CD4-positive, alpha-beta T cell treated with Interleukin-4 for 1 hour (primary cell): ENCODE data around the gene MAN1C1.
A peak's percentile ranks its signal among the peaks of the same experiment; 100 is the strongest.

ENCODE experiments used
- DNase-seq, 2 donors: peaks; one replicate each; pipeline ENCODE4 v3.0.0-alpha.2; 2020 to 2022

Gene MAN1C1

DNA sequence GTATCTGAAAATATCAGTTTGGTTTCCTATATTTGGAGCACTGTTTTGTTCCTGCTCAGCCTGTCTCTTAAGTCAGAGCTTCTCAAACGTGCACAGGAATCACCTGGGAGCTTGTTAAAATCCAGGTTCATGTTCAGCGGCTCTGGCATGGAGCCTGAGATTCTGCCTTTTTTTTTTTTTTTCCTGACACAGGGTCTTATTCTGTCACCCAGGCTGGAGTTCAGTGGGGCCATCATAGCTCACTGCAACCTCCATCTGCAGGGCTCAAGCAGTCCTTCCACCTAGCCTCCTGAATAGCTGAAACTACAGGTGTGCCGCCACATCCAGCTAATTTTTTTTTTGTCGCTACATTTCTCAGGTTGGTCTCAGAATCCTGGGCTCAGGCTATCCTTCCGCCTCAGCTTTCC lies 171.2 kb downstream of the MAN1C1 start:
- no peak for DNase-seq

DNA sequence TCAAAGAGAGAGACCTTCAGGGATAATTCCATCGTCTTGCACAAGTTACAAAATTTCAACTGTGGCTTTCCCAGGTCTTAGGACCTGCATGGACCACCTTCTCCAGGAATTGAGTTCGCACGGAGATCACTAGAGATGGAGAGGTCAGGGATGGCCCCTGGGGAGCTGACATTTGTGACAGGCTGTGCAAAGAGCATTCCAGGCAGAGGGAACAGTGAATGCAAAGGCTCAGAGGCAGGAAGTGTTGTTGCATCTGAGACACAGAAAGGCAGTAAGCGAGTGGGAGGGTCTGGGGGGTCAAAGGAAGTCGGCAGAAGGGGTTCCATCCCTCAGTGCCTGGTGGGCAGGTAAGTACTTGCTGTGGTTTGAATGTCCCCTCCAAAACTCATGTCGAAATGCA lies 173.9 kb downstream of the MAN1C1 start:
- DNase-seq = no peak

DNA sequence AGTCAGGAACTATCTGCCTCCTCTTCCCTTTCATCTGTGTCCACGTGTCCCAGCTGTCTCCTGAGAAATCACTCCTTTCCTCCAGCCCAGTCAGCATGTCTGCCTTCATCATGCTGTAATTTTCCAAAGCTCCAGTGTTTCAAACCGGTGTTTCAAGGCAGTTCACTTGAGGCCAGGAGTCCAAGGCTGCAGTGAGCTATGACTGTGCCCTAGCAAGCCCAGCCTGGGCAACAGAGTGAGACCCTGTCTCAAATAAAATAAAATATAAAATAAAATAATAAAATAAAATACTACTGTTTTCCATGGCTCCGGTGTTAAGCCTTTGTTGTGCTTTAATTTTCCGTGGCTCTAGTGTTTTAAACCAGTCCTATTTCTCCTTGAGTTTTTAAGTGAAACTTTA lies 175.5 kb downstream of the MAN1C1 start:
- DNase-seq = no peak

DNA sequence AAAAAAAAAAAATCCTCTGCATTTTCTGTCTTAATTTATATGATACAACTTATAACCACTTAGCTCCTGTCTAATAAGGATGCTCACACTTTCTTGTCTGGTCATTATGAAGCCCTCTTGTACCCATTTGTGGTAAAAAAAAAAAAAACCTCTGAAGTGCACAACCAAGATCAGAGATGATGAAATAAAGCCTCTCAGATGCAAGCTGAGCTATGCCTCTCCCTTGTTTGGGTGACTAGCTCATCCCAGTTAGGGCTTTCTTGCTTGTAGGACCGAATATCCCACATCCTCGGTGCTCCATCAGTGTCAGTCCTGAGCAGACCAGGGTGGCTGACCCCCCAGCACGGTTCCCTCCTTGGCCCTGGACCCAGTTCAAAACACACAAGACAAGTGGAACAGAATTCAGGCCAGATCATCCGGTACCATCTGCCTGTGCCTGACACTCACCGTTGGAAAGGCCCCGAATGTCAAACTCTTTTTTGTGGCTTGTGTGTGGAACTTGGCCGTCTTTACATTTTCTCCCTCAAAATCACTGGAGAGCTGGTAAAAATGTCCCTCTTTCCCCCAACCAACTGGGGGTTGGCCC lies 177.1 kb downstream of the MAN1C1 start:
- no peak for DNase-seq

DNA sequence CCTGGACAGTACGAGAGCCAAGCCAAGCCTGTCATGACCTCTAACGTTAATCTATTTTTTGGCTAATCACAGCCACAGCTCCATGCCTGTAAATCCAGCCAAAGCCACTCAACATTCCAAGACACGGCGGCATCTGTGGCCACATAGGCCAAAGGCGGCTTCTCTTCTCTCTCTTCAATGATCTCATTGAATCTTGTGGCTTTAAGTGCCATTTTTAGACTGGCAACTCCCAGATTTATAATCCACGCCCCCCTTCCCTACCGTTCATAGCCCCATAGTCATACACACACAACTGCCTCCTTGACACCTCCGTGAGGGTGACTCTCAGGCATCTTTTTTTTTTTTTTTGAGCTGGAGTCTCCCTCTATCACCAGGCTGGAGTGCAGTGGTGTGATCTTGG lies 177.7 kb downstream of the MAN1C1 start:
- DNase-seq = no peak

DNA sequence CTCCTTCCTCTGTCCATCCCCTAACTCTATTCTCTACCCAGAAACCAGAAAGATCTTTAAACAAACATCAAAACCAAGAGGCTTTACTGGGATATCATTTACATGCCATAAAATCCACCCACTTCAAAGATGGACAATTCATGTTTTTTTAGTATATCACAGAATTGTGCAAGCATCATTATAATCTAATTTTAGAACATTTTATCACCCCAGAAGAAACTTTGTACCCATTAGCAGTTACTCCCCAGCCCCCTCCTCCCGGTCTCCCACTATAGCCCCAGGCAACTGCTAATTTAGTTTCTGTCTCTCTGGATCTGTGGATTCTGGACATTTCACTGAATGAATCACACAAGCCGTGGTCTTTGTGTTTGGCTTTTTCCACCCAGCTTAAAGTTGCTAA lies 178.6 kb downstream of the MAN1C1 start:
- DNase-seq = no peak

DNA sequence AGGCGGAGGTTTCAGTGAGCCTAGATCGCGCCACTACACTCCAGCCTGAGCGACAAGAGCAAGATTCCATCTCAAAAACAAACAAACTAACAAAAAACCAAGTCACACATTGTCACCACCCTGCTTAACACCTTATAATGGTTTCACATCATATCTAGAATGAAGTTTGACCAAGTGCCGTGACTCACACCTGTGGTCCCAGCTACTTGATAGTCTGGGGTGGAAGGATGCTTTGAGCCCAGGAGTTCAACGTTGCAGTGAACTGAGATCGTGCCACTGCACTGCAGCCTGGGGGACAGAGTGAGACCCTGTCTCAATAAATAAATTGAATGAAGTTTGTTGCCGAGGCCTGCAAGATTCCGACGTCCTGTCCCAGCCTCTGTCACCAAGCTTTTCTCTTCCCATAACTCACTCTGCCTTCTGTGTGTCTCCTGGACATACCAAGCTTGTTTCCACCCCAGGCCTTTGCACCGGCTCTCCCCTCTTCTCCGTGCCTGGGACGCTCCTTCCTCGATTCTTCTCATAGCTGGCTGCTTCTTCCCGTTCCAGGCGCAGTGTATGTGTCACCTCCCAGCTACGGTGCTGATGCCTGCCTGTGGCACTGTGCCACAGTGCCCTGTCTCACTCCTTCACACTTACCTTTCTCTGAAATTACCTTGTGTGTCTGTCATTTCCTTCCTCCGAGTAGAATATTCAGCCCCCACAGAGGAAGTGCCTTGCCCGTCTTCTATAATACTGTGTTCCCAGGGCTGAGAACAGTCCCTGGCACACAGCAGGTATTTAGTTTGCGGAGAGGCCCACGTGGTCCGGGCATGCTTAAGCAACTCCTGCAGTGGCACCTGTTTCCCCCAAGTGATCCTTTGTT lies 179.6 kb downstream of the MAN1C1 start:
- DNase-seq = peak; percentile 42 to 62

DNA sequence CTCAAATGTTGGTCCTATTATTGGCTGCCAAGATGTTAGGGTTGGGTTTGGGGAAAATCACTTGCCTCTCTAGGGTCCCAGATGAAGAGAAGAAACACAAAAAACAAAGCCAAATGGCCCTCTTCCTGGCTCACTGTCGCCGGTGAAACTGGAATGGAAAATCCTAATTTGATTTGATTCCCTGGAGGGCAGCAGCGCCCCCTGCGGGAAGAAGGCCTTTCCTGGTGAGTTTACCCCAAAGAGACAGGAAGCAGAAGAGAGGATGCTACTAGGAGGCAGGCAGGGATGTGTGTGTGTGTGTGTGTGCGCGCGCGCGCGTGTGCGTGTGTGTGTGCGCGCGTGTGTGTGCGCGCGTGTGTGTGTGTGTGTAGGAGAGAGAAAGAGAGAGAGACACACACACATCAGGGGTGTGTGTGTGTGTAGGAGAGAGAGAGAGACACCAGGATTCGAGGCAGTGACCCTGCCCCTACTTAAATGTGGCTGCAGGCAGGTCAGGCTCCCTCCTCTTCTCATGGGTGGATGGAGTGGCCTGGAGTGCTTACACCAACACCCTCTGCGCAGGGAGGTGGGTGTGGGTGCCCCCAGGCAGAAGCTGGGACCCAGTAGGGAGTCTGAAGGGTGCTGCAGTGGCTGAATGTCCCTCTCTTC lies 180.3 kb downstream of the MAN1C1 start:
- peak; percentile 76 to 84 for DNase-seq

DNA sequence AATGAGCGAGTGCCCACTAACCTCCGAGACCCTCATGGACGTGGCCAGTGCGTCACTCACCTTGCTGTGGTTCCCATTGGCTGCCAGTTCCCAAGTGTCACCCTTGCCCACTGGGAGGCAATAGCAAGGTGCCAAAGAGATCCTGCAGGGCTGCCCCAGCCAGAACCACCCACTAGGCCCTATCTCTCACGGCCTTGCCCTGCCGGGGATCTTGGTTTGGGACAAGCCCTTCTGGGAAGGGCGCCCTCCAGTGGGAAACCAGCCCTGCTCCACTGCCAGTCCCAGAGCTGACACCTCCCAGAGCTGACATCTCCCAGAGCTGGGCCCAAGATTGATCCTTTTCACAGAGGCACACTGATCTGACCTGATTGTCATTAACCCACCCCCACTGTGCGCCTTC lies 181.3 kb downstream of the MAN1C1 start:
- DNase-seq = peak in 1 of 2 donors; percentile 19

DNA sequence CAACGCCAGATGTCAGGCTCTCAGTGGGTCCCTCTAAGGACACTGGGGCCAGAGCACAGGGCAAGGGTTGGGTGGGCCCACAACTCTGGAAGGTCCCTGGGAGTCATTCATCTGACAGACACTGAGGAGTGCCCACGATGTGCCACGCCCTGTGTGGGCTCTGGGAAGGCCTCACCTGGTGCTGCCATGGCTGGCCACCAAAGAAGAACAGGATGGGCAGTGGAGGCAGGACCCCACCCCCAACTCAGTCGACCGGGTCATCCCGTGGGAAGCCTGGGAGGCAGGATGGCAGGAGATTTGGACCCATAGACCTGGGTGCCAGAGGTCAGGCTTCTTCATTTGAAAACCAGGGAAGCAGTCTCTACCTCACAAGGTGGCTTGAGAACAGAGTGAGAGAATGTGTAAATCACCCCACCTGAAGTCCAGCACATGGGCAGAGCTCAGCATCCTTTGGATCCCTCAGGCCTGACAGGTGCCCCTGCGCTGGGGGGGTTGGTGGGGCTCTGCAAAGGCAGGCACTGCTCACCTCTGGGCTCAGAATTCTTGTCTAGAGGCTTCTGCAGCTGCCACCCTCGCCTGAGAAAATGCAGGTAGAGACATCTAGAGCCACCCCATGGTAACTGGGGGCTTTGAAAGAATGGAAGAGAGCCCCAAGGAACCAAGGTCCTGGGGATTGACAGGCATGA lies 182.2 kb downstream of the MAN1C1 start:
- DNase-seq = no peak

DNA sequence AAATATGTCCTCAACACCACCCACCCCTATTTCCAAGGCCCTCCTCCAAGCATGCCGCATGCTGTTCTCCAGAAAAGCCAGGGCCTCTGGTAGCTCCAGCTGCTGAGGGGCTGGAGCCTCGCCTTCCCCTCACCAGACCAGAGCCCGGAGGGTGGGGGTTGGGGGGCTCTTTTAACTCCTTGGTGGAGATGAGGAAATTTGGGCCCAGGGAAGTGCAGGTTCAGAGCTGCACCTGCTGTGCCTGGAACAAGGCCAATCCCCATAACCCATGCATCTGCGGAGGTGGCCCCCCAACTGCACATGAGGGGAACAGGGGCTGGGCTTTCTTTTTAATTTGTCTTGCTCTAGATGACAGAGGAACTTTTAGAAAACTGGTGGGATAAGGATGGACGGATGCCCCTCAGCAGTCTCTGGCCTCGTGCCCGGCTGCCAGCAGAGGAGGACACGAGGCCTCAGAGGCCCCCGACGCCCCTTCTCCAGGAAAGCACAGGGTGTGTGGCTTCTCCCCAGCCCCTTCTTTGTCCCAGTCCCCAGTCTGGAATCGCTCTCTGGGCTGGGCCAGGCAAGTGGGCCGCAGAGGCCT lies 182.9 kb downstream of the MAN1C1 start:
- no peak for DNase-seq

DNA sequence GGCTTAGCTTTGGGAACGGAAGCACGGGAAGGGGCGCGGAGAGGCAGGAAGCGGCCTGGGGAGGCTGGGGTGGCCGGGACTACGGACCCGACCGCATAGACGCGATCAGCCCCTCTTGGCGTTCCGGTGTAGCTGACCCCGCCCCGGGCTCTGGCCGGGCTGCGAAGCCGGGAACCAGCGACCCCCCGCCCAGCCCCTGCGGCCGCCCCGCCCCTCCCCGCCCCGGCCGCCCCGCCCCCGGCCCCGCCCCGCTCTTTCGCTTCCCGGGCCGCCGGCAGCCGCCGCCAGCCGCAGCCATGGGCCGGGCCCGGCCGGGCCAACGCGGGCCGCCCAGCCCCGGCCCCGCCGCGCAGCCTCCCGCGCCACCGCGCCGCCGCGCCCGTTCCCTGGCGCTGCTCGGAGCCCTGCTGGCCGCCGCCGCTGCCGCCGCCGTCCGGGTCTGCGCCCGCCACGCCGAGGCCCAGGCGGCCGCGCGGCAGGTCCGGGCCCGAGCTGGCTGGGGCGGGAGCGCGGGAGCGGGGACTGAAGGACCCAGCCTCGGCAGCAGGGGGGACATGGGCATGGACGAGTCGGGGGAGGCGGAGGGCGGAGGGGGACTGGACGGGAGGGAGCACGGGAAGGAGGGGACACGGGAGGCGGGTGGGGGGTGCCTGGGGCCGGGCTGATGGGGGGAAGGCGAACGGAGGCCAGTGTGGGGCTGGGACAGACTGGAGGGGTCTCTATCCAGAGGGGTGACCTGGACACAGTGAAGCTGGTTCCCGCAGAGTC lies 183.5 kb downstream of the MAN1C1 start, which contains the start of gene SELENON:
SELENON (plus strand) TSS at position 259 of the 768 bp plus-strand sequence; CDS start at position 297, 38 bp downstream.
- DNase-seq = peak in 1 of 2 donors; percentile 44

DNA sequence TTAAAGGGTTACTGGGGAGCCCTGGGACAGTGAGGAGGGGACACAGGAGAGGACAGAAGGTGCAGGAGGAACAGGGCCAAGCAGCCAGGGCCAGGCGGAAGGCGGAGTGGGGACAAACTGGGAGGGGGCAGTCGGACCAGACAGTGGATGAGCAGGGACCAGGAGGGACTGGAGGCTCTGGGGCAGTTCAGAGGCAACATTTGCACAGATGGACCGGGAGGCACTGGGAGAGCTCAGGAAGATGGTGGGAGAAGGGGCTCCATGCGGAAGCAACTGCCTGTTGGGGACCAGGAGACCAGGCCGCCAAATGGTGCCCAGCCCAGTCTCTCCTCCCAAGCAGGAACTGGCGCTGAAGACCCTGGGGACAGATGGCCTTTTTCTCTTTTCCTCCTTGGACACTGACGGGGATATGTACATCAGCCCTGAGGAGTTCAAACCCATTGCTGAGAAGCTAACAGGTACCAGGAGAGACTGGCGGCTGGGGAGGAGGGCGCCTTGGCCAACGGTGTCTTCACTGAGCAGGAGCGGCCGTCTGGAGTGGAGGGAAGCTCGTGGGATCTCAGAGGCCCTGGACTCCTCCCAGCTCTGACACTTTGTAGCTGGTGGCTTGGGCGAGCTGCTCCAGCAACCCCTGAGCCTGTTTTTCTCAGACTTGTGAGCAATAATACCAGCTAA lies 184.2 kb downstream of the MAN1C1 start:
- no peak for DNase-seq

DNA sequence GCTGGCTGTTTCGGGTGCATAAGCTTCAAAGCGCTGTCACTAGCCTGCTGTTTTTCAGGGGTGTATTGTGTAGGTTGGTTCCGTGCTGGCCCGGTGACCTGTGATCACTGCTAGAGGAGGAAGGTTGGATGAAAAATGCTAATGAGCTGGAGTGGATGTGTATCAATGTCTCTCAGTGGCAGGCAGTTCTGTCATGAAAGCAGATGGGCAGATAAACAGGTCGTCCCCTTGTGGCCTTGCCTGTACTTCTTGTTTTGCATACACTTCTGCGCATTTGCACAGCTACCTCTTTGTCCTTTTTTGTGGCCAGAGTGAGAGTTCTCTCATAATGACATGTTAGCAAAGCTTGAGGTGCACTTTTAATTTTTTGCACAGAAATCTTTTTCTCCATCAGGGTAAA lies 186.3 kb downstream of the MAN1C1 start:
- DNase-seq = peak in 1 of 2 donors; percentile 16

DNA sequence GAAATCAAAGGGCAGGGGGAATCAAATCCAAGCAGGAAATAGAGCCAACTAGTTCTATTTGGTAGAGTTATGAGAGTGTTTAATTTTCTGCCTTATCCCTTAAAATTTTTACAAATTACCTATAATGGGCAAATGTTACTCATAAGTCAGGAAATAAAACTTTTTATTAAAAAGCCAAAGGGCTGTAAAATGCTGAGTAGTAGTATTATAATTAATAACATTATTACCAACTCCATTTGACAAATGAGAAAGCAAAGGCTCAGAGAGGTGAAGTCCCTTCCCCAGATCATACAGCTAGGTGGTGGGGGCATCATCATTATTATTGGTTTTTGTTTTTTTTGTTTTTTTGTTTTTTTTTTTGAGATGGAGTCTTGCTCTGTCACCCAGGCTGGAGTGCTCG lies 186.8 kb downstream of the MAN1C1 start:
- no peak for DNase-seq

DNA sequence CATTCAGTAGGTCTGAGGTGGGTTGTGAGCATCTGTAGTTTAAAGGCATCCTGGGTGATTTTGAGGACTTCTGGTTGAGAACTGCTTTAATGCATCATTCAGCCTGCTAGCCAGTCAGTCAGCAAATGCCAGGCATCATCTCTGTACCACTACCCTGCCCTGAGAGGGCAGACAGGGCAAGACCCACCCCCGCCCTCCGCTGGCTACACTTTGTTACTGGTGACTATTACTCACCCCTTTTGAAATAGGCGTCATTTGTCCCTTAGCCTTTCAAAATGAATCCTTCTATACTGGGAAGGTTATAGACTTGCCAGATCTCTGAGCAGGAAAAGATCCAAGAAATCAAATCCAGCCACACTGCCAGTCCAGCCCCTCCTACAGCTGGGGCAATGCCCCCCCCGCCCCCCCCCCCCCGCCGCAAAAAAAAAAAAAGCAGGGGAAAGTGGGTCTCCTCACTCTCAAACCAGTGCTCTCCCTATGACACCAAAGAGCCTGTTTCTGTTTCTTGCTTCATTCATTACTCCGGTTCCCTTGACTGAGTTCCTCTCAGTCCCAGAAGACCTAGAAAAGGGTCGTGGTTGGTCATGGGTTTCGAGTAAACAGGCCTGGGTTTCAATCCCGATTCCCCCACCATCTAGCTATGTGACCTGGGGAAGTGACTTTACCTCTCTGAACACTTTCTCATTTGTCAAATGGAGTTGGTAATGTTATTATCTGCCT lies 187.8 kb downstream of the MAN1C1 start:
- DNase-seq = no peak

DNA sequence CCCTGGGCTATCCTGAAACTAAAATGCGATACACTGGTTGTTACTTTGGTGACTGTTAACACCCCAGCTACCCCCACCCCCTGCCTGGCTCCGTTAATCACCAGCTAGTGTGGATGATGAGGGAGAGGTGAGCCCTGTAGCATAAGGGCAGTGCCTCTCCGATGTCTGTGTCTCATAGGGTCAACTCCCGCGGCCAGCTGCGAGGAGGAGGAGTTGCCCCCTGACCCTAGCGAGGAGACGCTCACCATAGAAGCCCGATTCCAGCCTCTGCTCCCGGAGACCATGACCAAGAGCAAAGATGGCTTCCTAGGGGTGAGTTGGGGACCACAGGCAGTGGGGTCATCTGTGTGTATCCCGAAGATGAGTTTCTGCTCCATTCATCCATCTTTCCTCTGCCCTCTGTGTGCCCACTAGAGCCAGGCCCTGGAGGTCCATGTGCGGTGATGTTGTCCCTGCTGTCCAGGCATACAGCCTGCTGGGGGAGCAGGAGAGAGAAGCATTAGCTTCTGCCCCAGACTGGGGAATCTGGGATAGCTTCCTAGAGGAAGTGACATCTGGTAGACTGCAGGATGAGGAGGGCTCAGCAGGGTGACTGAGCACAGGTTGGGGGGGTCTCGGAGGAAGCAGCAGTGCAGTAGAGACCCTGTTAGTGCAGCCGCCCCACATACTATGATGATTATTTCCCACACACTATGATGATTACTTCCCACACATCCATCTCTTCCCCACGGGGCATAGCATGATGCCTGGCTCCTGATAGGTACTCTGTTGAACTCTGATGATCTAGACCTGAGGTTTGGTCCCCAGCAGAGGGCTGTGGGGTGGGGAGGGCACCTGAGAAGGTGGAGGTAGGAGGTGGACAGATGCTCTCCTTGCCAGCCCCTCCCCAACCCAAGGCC lies 188.6 kb downstream of the MAN1C1 start:
- DNase-seq = no peak

DNA sequence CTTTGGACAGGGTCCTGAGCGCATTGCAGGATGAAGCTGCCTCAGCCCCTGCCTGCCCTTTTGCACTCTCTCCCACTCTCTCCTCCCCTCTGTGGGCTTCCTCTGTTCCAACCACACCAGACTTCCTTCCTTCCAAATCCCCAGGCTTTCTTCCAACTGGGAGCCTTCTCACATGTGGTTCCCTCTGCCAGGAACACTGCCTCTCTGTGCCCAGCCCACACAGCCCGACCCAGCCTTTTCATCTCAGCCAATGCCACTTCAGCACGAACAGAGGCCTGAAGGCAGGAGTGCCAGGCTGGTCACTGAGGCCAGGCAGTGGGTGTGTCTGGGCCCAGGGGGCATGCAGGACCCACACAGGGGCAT lies 189.3 kb downstream of the MAN1C1 start:
- no peak for DNase-seq

DNA sequence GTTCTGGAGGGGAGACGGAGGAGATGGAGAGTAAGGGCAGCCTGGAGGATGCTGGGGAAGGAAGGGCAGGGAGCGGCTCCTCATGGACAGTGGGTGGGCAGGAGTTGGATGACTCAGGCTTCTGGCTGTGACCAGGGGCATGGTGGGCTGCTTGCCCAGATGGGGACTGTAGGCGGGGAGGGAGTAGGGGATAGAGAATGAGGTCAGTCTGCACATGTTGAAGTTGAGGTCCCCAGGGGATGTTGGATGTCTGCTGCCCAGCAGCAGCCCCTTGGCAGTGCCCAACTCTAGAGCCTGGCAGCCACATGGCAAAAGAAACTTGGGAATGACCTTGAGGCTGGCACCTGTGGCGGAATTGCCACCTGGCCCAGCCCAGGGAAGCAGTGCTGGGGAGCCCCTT lies 189.8 kb downstream of the MAN1C1 start:
- DNase-seq = no peak
